Right forelimb (tissue), 1 donor: Measurements from ENCODE around the gene HMCES.
"Not testable (repeated sequence)": the region's sequence is repeated elsewhere in the genome, so short reads cannot be mapped to it uniquely, and the experiment has no call there.

ENCODE experiments used
- DNase-seq: peaks from one replicate; pipeline ENCODE4 v3.0.0-alpha.2; 2018

HMCES gene

DNA sequence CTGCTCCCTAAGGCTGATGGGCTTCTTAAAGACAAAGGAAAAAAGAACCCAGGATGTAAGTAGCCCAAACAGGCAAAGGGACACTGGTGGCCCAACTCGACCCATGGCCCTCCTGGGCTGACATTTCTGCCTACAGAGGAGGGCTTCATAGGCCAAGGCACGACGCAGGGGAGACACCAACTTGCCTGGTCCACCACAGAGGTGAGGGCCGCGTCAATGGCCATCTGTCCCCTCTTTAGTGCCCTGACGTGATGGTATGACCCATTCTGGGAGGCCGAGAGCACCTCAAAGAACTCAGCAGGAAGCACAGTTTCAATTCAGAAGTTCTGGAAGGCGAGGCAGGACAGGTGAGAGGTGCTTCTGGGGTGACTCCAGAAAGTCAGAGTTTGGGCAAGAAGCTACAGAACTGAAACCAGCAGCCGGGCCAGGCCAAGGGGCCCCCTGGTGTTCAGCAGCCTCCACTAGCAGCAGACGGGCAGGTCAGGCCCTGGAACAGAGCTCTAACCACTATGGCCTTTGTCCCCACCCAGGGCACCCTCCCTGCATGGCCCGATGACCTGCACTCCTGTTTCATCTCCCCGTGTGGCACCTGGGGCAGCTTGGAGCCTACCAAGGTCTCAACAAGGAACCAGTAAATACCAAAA lies 45.1 kb downstream of the HMCES start:
- DNase-seq: no peak

DNA sequence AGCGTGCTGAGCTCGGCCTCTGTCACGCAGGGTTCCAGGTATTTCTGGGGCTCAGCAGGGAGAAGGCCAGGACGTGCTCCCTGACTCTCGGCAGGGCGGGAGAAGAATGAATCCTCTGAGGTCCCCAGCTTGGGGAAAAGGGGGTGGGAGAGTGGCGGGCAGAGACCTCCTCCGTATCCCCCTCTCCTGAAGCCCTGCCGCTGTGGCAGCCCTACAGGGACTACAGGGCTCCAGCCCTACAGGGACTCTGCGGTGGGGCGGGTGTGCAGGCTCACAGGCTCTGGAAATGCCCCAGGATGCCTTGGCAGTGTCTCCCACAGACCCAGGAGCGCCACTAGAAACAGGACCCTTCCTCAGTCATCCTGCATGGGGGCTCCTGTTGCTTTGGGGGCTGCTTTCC lies 46.2 kb downstream of the HMCES start:
- no peak for DNase-seq

GRCh38 chr3:129325383-129325782 lies 46.7 kb downstream of the HMCES start:
- no peak for DNase-seq

- no peak for DNase-seq
Measured at GRCh38 chr3:129326138-129326537, 47.5 kb downstream of the HMCES start.

- DNase-seq: no peak
Measured at GRCh38 chr3:129326595-129326994, 47.9 kb downstream of the HMCES start.

DNA sequence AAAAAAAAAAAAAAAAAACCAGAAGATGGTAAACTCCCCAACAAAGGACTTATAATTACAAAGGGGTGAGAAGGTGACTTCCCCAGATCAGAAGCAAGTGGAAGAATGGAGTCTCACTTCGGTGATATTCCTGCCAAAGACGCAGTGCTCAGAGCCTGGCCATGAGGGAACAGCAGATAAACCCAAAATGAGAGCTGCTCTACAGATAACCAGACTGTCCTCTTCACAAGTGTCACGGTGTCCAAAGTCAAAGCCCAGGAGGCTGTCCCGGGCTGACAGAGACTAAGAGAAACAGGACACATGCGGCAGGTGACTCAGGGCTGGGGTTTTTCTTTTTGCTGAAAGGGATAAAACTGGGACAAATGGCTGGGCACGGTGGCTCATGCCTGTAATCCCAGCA lies 48.8 kb downstream of the HMCES start:
- no peak for DNase-seq

GRCh38 chr3:129329858-129330257 lies 51.2 kb downstream of the HMCES start:
- DNase-seq: no peak

GRCh38 chr3:129330409-129330808 lies 51.7 kb downstream of the HMCES start:
- no peak for DNase-seq

DNA sequence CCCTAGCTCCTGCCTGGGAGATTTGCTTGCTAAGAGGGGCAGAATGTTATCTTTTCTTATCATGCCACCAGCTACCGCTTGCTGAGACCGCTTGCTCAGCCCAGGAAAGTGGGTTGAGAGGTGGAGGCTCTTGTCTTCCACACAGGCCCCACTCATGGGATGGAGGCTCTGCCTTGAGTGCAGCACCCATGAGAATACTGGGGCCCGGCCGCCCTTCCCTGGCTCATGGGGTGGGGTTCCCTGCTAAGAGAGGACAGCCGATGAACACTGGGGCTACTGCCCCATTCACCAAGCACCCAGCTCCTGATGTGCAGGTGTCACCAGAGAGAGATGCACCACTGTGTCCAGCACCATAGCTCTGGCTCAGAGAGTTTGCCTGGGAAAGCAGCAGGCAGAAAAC lies 55.2 kb downstream of the HMCES start:
- DNase-seq: no peak

DNA sequence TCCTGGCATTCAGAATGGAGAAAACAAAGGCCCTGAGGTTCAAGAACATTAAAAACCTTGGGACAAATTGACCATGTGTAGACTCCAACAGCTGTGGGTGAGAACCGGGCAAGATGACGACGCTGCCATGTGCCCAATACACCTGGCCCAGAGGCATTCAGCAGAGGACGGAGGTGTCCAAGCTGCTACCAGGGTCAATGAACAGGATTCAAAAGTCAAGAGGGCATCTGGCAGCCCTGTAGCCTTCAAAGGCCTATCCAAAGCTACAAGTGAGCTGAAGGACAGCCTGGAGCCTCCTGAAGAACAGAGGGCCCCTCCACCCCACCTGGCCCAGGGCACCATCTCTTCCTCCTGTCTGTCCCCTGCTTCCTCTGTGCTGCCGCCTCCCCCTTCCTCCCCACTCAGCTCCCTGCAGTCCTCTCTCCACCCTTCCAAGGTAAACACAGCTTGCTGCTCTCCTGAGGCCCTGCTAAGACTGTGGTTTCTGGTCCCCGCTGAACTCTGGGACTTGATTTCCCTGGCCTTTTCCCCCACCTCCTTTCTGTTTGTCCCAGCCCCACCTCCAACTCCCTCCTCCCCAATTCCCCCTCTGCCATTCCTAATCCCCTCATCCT lies 57.5 kb downstream of the HMCES start:
- no peak for DNase-seq

GRCh38 chr3:129337719-129338118 lies 59.0 kb downstream of the HMCES start:
- not testable (repeated sequence) for DNase-seq

DNA sequence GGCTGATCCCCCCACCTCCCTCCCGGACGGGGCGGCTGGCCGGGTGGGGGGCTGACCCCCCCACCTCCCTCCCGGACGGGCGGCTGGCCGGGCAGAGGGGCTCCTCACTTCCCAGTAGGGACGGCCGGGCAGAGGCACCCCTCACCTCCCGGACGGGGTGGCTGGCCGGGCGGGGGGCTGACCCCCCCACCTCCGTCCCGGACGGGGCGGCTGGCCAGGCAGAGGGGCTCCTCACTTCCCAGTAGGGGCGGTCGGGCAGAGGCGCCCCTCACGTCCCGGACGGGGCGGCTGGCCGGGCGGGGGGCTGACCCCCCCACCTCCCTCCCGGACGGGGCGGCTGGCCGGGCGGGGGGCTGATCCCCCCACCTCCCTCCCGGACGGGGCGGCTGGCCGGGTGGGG lies 60.5 kb downstream of the HMCES start:
- not testable (repeated sequence) for DNase-seq

DNA sequence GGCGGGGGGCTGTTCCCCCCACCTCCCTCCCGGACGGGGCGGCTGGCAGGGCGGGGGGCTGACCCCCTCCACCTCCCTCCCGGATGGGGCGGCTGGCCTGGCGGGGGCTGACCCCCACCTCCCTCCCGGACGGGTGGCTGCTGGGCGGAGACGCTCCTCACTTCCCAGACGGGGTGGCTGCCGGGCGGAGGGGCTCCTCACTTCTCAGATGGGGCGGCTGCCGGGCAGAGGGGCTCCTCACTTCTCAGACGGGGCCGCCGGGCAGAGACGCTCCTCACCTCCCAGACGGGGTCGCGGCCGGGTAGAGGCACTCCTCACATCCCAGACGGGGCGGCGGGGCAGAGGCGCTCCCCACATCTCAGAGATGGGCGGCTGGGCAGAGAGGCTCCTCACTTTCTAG lies 61.2 kb downstream of the HMCES start:
- not testable (repeated sequence) for DNase-seq

- DNase-seq: no peak
Measured at GRCh38 chr3:129341331-129342141, 62.9 kb downstream of the HMCES start.

DNA sequence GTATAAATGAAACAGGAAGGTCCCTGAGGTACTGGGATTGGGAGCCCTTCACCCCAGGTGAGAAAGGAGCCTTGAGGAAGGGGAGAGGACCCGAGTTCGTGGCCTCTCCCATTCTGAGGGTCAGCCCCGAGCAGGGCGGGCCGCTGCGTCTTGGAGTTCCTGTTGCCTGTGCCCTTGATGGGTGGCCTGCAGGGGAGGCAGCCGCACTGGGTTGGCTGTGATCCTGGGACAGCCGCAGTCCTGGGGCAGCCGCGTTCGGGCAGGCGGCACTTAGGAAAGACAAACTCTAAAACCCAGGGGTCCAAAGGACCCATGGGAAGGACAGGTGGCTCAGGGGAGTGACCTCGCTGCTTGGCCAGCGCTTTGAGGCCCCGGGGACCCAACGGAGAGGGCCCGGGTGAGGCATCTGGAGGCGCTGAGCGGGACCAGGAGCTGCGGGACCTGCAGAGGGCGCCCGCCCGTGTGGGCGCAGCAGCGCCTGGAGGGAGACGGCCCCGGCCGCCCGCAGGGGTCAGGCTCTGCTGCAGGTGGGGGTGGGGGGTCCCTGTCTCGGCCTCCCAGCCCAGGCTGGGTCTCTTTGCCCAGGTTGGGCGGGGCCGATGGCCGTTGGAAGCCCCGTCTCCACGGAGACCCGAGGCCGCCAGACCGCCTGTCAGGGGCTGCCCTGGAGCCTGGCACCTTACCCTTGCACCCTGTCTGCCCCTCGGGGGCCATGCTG lies 65.1 kb downstream of the HMCES start:
- no peak for DNase-seq

DNA sequence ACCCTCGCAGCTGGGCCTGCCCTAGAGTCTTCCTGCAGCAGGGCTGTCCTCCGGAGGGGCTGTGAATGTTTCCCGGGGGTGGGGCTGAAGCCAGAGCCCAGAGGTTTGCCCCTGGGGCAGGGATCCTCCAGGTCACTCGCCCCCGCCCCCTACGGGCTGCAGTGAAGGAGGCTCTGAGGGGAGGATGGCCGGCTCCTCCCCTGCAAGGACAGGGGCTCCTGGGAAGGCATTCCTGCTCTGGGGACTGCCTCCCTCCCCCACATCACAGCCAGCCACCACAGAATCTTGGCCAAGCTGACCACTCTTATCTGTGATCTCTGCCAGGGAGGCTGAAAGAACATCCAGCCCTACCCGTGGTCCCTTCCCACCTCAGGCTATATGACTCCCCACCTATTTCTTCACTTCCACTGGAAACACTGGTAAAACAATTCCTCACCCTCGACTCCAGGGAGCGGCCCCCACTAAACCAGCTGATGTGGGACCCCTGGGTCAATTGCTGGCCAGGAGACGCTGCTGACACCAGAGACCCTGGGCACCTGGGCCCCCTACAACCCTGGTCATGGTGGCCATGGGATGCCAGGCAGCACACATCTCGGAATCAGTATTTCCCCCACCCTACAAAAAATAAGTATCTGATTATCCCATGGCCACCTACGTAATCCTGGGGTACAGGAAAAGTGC lies 66.0 kb downstream of the HMCES start:
- no peak for DNase-seq

GRCh38 chr3:129345281-129345680 lies 66.6 kb downstream of the HMCES start:
- no peak for DNase-seq

GRCh38 chr3:129345971-129346370 lies 67.3 kb downstream of the HMCES start:
- no peak for DNase-seq

GRCh38 chr3:129346695-129347457 lies 68.2 kb downstream of the HMCES start:
- no peak for DNase-seq

GRCh38 chr3:129347458-129347845 lies 68.8 kb downstream of the HMCES start:
- no peak for DNase-seq

DNA sequence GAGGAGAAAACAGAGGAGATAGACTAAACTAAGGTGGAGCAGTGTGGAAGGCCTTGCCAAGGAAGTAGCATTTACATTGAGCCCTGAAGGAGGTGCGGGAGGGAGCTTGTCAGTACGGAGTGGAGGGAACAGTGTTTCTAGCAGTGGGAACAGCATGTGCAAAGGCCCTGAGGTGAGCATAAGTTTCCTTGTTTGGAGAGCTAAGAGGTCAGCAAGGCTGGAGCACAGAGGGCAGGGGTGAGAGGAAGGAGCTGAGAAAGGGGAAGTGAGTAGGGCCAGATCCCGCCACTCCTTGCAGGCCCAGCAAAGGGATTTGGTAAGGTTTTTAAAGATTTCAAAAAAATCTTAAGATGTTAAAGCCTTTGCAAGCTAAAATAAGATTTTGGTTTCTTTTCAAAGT lies 70.1 kb downstream of the HMCES start:
- no peak for DNase-seq

GRCh38 chr3:129349169-129349568 lies 70.5 kb downstream of the HMCES start:
- DNase-seq: not testable (repeated sequence)
